ENCODE data around the gene RBBP5.

The RBBP5 gene

GRCh38 chr1:205075642-205076155 is 46.1 kb downstream of the RBBP5 start:
- H2AFZ ChIP-seq (ENCODE audit: low read length) = no peak overlapping the region
- H3K9me2 ChIP-seq (ENCODE audit: low read depth, low read length) = no peaks in the 10 kb centered on the region
- no peak overlapping the region for H3K4me3 ChIP-seq (ENCODE audit: low read depth, low read length, poor library complexity, severe bottlenecking)
- TF ChIP-seq EZH2 (IDR thresholded peaks at IDR 0.05; ENCODE audit: borderline replicate concordance, low read length) = no peak
- no peak for TF ChIP-seq CTCF (IDR thresholded peaks at IDR 0.05; ENCODE audit: low read length)
- H3K4me1 ChIP-seq (ENCODE audit: insufficient read depth, low read length, severe bottlenecking) = no peaks in the 10 kb centered on the region
- no peak overlapping the region for H3K27ac ChIP-seq (ENCODE audit: low read depth, low read length, poor library complexity, severe bottlenecking)
- no peaks in the 10 kb centered on the region for H4K20me1 ChIP-seq (ENCODE audit: insufficient read depth, low read length)
- no peaks in the 10 kb centered on the region for H3K9me3 ChIP-seq (ENCODE audit: low read length)
- no peaks in the 10 kb centered on the region for H3F3A ChIP-seq (ENCODE audit: insufficient read depth, low read length)
- H3K36me3 ChIP-seq (ENCODE audit: insufficient read depth, low read length) = no peaks in the 10 kb centered on the region
- H3K79me2 ChIP-seq (ENCODE audit: insufficient read depth, low read length) = no peaks in the 10 kb centered on the region
- H3K27me3 ChIP-seq (ENCODE audit: insufficient read depth, low read length) = no peaks in the 10 kb centered on the region
- no peak overlapping the region for H3K4me2 ChIP-seq (ENCODE audit: low read length)
- no peak overlapping the region for H3K9ac ChIP-seq (ENCODE audit: low read length)

GRCh38 chr1:205074513-205074912 is 47.3 kb downstream of the RBBP5 start:
- no peak overlapping the region for H2AFZ ChIP-seq (ENCODE audit: low read length)
- H3K9me2 ChIP-seq (ENCODE audit: low read depth, low read length) = no peaks in the 10 kb centered on the region
- H3K4me1 ChIP-seq (ENCODE audit: insufficient read depth, low read length, severe bottlenecking) = no peaks in the 10 kb centered on the region
- H3K9me3 ChIP-seq (ENCODE audit: low read length) = no peaks in the 10 kb centered on the region
- TF ChIP-seq CTCF (IDR thresholded peaks at IDR 0.05; ENCODE audit: low read length) (no peak), EZH2 (IDR thresholded peaks at IDR 0.05; ENCODE audit: borderline replicate concordance, low read length) (no peak)
- no peak overlapping the region for H3K4me2 ChIP-seq (ENCODE audit: low read length)
- no peaks in the 10 kb centered on the region for H3K36me3 ChIP-seq (ENCODE audit: insufficient read depth, low read length)
- H3K4me3 ChIP-seq (ENCODE audit: low read depth, low read length, poor library complexity, severe bottlenecking) = no peak overlapping the region
- no peak overlapping the region for H3K9ac ChIP-seq (ENCODE audit: low read length)
- H3K27ac ChIP-seq (ENCODE audit: low read depth, low read length, poor library complexity, severe bottlenecking) = no peak overlapping the region
- no peaks in the 10 kb centered on the region for H3K27me3 ChIP-seq (ENCODE audit: insufficient read depth, low read length)
- no peaks in the 10 kb centered on the region for H3K79me2 ChIP-seq (ENCODE audit: insufficient read depth, low read length)
- no peaks in the 10 kb centered on the region for H3F3A ChIP-seq (ENCODE audit: insufficient read depth, low read length)
- no peaks in the 10 kb centered on the region for H4K20me1 ChIP-seq (ENCODE audit: insufficient read depth, low read length)

GRCh38 chr1:205074084-205074483 is 47.7 kb downstream of the RBBP5 start:
- no peak for TF ChIP-seq CTCF (IDR thresholded peaks at IDR 0.05; ENCODE audit: low read length)
- no peak for TF ChIP-seq EZH2 (IDR thresholded peaks at IDR 0.05; ENCODE audit: borderline replicate concordance, low read length)
- Histone ChIP-seq H2AFZ (ENCODE audit: low read length) (no peak overlapping the region), H3K79me2 (ENCODE audit: insufficient read depth, low read length) (no peaks in the 10 kb centered on the region), H3K27me3 (ENCODE audit: insufficient read depth, low read length) (no peaks in the 10 kb centered on the region), H3K4me3 (ENCODE audit: low read depth, low read length, poor library complexity, severe bottlenecking) (no peak overlapping the region), H3K9me3 (ENCODE audit: low read length) (no peaks in the 10 kb centered on the region), H3K36me3 (ENCODE audit: insufficient read depth, low read length) (no peaks in the 10 kb centered on the region), H3K9me2 (ENCODE audit: low read depth, low read length) (no peaks in the 10 kb centered on the region), H3F3A (ENCODE audit: insufficient read depth, low read length) (no peaks in the 10 kb centered on the region), H3K4me1 (ENCODE audit: insufficient read depth, low read length, severe bottlenecking) (no peaks in the 10 kb centered on the region), H3K4me2 (ENCODE audit: low read length) (no peak overlapping the region), H3K27ac (ENCODE audit: low read depth, low read length, poor library complexity, severe bottlenecking) (no peak overlapping the region), H3K9ac (ENCODE audit: low read length) (no peak overlapping the region), H4K20me1 (ENCODE audit: insufficient read depth, low read length) (no peaks in the 10 kb centered on the region)

Data from OCI-LY1 (cell line).